Lower leg skin (tissue), 3 donors: ENCODE measurements around the gene SEC31A.

Source experiments
- POLR2A ChIP-seq, 2 donors: fragments of 450-650 bp; IDR thresholded peaks; one replicate each; pipeline ENCODE4 v1.6.1; 2016 to 2017; ENCODE audit warnings: antibody characterized with exemption in 2 of 2, mild to moderate bottlenecking in 1 of 2, moderate library complexity in 1 of 2
- TF ChIP-seq, protein P1 (sequence below), 3 donors: fragments of 450-650 bp; IDR thresholded peaks; one replicate each; pipeline ENCODE4 v1.5.1; 2016; ENCODE audit warnings: antibody characterized with exemption in 3 of 3, mild to moderate bottlenecking in 3 of 3, moderate library complexity in 2 of 3

DNA sequence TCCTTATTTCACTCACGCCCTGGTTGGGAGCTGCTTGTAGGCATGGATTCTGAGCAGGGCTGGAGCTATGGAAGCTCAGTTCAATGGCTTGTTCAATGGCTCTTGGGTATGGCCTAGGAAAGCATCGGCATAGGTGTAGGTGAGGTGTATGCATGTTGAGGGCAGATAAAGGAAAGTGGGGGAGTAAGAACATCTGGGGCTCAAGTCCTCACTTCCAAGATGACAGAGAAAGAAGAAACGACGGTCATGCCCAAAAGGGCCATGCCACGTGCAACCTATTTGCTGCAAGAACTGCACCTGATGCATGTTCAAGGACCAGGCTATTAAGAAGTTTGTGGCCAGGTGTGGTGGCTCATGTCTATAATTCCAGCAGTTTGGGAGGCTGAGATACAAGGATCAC, 115.7 kb downstream of the SEC31A start:
- TF ChIP-seq, protein P1, sequence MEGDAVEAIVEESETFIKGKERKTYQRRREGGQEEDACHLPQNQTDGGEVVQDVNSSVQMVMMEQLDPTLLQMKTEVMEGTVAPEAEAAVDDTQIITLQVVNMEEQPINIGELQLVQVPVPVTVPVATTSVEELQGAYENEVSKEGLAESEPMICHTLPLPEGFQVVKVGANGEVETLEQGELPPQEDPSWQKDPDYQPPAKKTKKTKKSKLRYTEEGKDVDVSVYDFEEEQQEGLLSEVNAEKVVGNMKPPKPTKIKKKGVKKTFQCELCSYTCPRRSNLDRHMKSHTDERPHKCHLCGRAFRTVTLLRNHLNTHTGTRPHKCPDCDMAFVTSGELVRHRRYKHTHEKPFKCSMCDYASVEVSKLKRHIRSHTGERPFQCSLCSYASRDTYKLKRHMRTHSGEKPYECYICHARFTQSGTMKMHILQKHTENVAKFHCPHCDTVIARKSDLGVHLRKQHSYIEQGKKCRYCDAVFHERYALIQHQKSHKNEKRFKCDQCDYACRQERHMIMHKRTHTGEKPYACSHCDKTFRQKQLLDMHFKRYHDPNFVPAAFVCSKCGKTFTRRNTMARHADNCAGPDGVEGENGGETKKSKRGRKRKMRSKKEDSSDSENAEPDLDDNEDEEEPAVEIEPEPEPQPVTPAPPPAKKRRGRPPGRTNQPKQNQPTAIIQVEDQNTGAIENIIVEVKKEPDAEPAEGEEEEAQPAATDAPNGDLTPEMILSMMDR (IDR thresholded peaks at IDR 0.05) = no peak
- no peak for TF ChIP-seq POLR2A (IDR thresholded peaks at IDR 0.05)
